Natural killer cell (primary cell): ENCODE measurements around the gene AUTS2. TPM values are rescaled to one million over a fixed set of nuclear protein-coding genes. Genes with fewer than 3 reads are reported as not detected.

Experiments
- ATAC-seq, 3 donors: fragments of 150-1000 bp in 2 of 3; fragments of 200-7000 bp in 1 of 3; cut with Tn5 transposase; 1 replicate in 1 of 3; 2 replicates in 2 of 3; pipeline ENCODE4 v1.10.0; 2021; ENCODE audit warnings: mild to moderate bottlenecking in 2 of 3, moderate library complexity in 2 of 3
- DNase-seq, 2 donors: peaks; one replicate each; pipeline versions ENCODE4 v3.0.0 to v3.0.0-alpha.2; 2013 to 2021; ENCODE audit warnings: mixed read lengths in 1 of 2
- H3K27ac ChIP-seq: one replicate; pipeline ENCODE4 v1.5.1; 2013; ENCODE audit warnings: mild to moderate bottlenecking, low read length
- H3K27me3 ChIP-seq: one replicate; pipeline ENCODE4 v1.6.1; 2013; ENCODE audit warnings: low read length; ENCODE audit not compliant: control insufficient read depth, insufficient read depth
- H3K36me3 ChIP-seq: one replicate; pipeline ENCODE4 v1.6.1; 2013; ENCODE audit warnings: low read length; ENCODE audit not compliant: control insufficient read depth, insufficient read depth
- H3K4me1 ChIP-seq: one replicate; pipeline ENCODE4 v1.6.1; 2013; ENCODE audit warnings: low read length; ENCODE audit not compliant: control insufficient read depth, insufficient read depth
- H3K4me3 ChIP-seq: one replicate; pipeline ENCODE4 v1.5.1; 2013; ENCODE audit warnings: low read length
- H3K9me3 ChIP-seq: one replicate; pipeline ENCODE4 v1.6.1; 2013; ENCODE audit warnings: low read length; ENCODE audit not compliant: control insufficient read depth, insufficient read depth
- H3K27ac Mint-ChIP-seq, 2 donors: one replicate each; pipeline ENCODE4 v1.8.0; 2022; ENCODE audit warnings: mild to moderate bottlenecking in 2 of 2, mixed read lengths in 2 of 2, moderate library complexity in 1 of 2
- H3K27me3 Mint-ChIP-seq, 2 donors: one replicate each; pipeline ENCODE4 v1.8.0; 2022; ENCODE audit warnings: low read depth in 2 of 2, mixed read lengths in 2 of 2
- H3K36me3 Mint-ChIP-seq: one replicate; pipeline ENCODE4 v1.8.0; 2022; ENCODE audit warnings: mixed read lengths
- H3K4me1 Mint-ChIP-seq, 2 donors: one replicate each; pipeline ENCODE4 v1.8.0; 2022; ENCODE audit warnings: mixed read lengths in 2 of 2
- H3K4me3 Mint-ChIP-seq: one replicate; pipeline ENCODE4 v1.8.0; 2022; ENCODE audit warnings: mild to moderate bottlenecking, moderate library complexity, mixed read lengths
- H3K9me3 Mint-ChIP-seq, 2 donors: one replicate each; pipeline ENCODE4 v1.8.0; 2022; ENCODE audit warnings: mixed read lengths in 2 of 2
- CTCF ChIP-seq: fragments of 200-600 bp; IDR thresholded peaks from one replicate; pipeline ENCODE4 v1.8.0; 2022; ENCODE audit warnings: antibody characterized with exemption
- WGBS: methylation state at CpG from one replicate; pipeline ENCODE4 v1.1.7; 2013; ENCODE audit warnings: missing lambda C conversion rate; ENCODE audit not compliant: insufficient coverage; 5-methylcytosine and 5-hydroxymethylcytosine counted together
- intact Hi-C: fragments of 100-400 bp; cut with micrococcal nuclease; formaldehyde crosslinking; loops from one replicate; pipeline ENCODE4 v1.14.2; 2022
- total RNA-seq, 4 donors: library from RNA; stranded (reverse); fragments of 120-200 nt in 1 of 4; gene quantifications; one replicate each; pipeline versions ENCODE4 v1.2.3 to v1.2.4, GENCODE V29; 2013 to 2022

The AUTS2 gene
- total RNA-seq, 3 donors from 2014 or later (not counting 1 experiment from before 2014, with no cell fraction given): 147 to 197 (median 155) TPM

GRCh38 chr7:70030745-70031144 is 432.5 kb downstream of the AUTS2 start:
- H3K27ac ChIP-seq: no peak overlapping the region
- Mint-ChIP-seq H3K4me3 (no peak overlapping the region), H3K9me3 (no peaks in the 10 kb centered on the region), H3K36me3 (no peaks in the 10 kb centered on the region), H3K27me3 (peaks cover 0 to 6% of the 10 kb centered on the region in 2 donors), H3K4me1 (no peaks in the 10 kb centered on the region), H3K27ac (no peak overlapping the region)
- H3K27me3 ChIP-seq: no peaks in the 10 kb centered on the region
- no peak for TF ChIP-seq CTCF
- H3K9me3 ChIP-seq: no peaks in the 10 kb centered on the region
- intact Hi-C loops: no loop called here
- H3K36me3 ChIP-seq: no peaks in the 10 kb centered on the region
- H3K4me3 ChIP-seq: no peak overlapping the region
- no peaks in the 10 kb centered on the region for H3K4me1 ChIP-seq
- ATAC-seq: no peak
- 90% methylated on average over 3 of the region's 3 CpGs for WGBS
- no peak for DNase-seq

DNA sequence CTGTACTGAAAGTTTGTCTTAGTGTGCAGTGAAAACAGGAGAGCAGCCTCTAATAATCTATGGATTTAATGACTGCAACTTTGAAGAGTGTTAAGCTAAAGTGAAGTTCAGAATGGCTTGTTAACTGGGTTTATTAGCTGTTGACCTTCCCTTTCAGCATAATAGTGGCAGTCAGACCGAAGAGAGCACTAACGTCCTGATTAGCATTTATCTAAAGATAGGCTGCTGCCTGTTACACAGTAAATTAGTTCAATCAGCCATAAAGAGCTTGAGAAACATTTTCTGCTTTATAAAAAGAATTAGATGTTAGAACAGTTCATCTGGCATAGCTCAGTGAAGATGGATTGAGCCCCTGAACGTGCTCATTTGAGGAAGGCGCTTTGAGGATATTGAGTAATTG is 433.0 kb downstream of the AUTS2 start:
- intact Hi-C loops: no loop called here
- no peaks in the 10 kb centered on the region for H3K36me3 ChIP-seq
- DNase-seq (no peak), ATAC-seq (no peak)
- no peak overlapping the region for H3K4me3 ChIP-seq
- no peaks in the 10 kb centered on the region for H3K9me3 ChIP-seq
- Mint-ChIP-seq H3K4me3 (no peak overlapping the region), H3K36me3 (no peaks in the 10 kb centered on the region), H3K9me3 (no peaks in the 10 kb centered on the region), H3K27ac (no peak overlapping the region), H3K27me3 (peaks cover 0 to 6% of the 10 kb centered on the region in 2 donors), H3K4me1 (no peaks in the 10 kb centered on the region)
- no peak for TF ChIP-seq CTCF
- no peak overlapping the region for H3K27ac ChIP-seq
- H3K27me3 ChIP-seq: no peaks in the 10 kb centered on the region
- H3K4me1 ChIP-seq: no peaks in the 10 kb centered on the region
- WGBS: 95% methylated on average over 4 of the region's 4 CpGs

DNA sequence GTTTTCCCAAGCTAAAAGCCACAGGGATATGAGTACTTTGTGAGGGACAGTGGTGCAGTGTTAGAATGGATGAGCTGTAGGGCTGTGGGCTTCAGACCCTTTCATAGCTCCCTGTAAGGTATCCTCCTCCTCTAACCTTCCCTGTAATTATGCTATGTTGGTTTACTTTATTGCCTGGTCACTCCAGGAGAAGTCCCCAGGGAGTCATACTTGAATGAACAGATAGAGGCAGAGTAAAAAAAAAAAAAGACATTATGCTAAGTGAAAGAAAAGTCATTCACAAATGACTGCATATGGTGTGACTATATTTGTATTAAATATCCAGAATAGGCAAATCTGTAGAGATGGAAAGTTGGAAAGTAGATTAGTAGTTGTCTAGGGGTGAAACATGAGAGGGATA is 434.4 kb downstream of the AUTS2 start:
- Histone ChIP-seq H3K9me3 (no peaks in the 10 kb centered on the region), H3K27ac (no peak overlapping the region), H3K36me3 (no peaks in the 10 kb centered on the region), H3K4me3 (no peak overlapping the region), H3K27me3 (no peaks in the 10 kb centered on the region), H3K4me1 (no peaks in the 10 kb centered on the region)
- H3K4me1 Mint-ChIP-seq: no peaks in the 10 kb centered on the region
- DNase-seq (no peak), ATAC-seq (no peak)
- no peak overlapping the region for H3K27ac Mint-ChIP-seq
- no peaks in the 10 kb centered on the region for H3K36me3 Mint-ChIP-seq
- no peak overlapping the region for H3K4me3 Mint-ChIP-seq
- peaks cover 0 to 6% of the 10 kb centered on the region in 2 donors for H3K27me3 Mint-ChIP-seq
- no peak for TF ChIP-seq CTCF
- no peaks in the 10 kb centered on the region for H3K9me3 Mint-ChIP-seq
- intact Hi-C loops: no loop called here

GRCh38 chr7:70033226-70033625 is 435.0 kb downstream of the AUTS2 start:
- no peak overlapping the region for H3K4me3 Mint-ChIP-seq
- intact Hi-C loops: no loop called here
- ATAC-seq: no peak
- H3K27ac ChIP-seq: no peak overlapping the region
- H3K9me3 ChIP-seq: no peaks in the 10 kb centered on the region
- no peak overlapping the region for H3K27ac Mint-ChIP-seq
- H3K4me1 ChIP-seq: no peaks in the 10 kb centered on the region
- no peaks in the 10 kb centered on the region for H3K36me3 ChIP-seq
- H3K27me3 Mint-ChIP-seq: peaks cover 0 to 6% of the 10 kb centered on the region in 2 donors
- no peak overlapping the region for H3K4me3 ChIP-seq
- no peak for TF ChIP-seq CTCF
- no peaks in the 10 kb centered on the region for H3K27me3 ChIP-seq
- H3K36me3 Mint-ChIP-seq: no peaks in the 10 kb centered on the region
- H3K9me3 Mint-ChIP-seq: no peaks in the 10 kb centered on the region
- H3K4me1 Mint-ChIP-seq: no peaks in the 10 kb centered on the region
- no peak for DNase-seq
